ENCODE results near the gene TAF8.

The TAF8 gene

DNA sequence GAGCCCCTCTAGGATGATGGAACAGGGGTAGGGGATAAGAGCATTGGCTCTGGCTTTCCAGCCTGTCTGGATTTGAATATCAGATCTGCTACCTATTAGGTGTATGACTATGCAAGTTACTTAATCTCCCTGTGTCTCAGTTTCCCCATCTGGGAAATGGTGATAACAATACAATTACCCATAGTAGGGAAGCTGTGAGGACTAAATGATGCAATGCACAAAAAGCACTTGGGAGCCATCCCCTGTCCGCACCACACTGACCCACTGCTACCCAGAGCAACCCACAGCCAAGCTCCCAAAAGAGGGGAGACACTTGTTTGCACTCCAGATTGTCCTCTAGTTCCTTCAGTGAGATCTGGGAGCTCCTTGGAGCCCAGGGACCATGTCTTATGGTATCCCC is 62.0 kb downstream of the TAF8 start:
- H3K4me3 Mint-ChIP-seq = no peak overlapping the region
- H3K9me3 Mint-ChIP-seq = no peaks in the 10 kb centered on the region
- H3K27ac Mint-ChIP-seq = no peak overlapping the region
- no peak for DNase-seq (ENCODE audit: low spot score in 2 of 2)
- no peaks in the 10 kb centered on the region for H3K4me1 Mint-ChIP-seq
- H3K36me3 Mint-ChIP-seq = no peaks in the 10 kb centered on the region
- ATAC-seq = no peak

DNA sequence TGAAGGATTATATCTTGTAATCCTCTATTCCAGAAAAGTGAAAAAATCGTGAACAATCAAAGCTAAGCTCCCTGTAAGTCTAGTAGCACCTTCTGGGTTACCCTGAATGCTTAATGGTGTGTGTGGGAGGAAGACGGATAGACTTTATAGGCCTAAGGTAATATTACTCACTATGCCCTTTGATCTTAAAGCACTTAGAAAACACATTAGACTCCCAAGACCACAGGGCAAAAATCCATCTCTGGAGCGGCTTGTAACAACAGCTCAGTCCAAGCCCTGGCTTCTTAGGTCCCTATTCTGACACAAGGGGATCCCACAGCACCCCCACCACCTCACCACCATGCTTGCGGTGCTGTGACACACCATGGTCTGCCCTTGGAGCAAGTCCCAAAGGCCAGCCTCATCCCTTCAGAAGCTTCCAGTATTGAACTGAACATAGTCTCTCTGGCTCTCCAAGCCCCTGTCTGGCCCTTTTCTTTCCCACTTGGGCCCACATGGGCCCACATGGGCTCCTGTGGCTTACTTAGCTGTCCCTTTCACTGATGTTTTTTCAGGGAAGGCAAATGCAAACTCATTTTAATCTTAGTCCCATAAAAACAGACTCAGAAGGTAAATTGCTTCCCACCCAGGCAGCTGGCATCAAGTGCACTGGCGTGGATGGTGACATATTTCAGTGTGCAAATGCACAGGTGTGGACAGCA is 63.8 kb downstream of the TAF8 start:
- Mint-ChIP-seq H3K36me3 (no peaks in the 10 kb centered on the region), H3K9me3 (no peaks in the 10 kb centered on the region), H3K4me3 (no peak overlapping the region), H3K27ac (no peak overlapping the region), H3K4me1 (no peaks in the 10 kb centered on the region)
- ATAC-seq = no peak
- DNase-seq (ENCODE audit: low spot score in 2 of 2) = no peak

DNA sequence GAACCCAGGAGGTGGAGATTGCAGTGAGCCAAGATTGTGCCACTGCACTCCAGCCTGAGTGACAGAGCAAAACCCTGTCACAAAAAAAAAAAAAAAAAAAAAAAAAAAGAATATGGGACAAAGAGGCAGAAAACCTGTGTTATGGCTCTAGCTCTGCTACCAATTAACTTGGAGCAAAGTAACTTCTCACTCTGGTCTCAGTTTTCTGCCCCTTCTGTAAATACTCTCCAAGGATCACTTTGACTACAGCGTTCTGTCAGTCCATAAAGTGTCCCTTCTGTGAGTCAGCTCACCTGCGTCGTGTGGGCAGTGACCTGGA is 67.5 kb downstream of the TAF8 start:
- no peak for DNase-seq (ENCODE audit: low spot score in 2 of 2)
- no peak for ATAC-seq
- Mint-ChIP-seq H3K27ac (no peak overlapping the region), H3K4me3 (no peak overlapping the region), H3K9me3 (no peaks in the 10 kb centered on the region), H3K4me1 (no peaks in the 10 kb centered on the region), H3K36me3 (no peaks in the 10 kb centered on the region)

DNA sequence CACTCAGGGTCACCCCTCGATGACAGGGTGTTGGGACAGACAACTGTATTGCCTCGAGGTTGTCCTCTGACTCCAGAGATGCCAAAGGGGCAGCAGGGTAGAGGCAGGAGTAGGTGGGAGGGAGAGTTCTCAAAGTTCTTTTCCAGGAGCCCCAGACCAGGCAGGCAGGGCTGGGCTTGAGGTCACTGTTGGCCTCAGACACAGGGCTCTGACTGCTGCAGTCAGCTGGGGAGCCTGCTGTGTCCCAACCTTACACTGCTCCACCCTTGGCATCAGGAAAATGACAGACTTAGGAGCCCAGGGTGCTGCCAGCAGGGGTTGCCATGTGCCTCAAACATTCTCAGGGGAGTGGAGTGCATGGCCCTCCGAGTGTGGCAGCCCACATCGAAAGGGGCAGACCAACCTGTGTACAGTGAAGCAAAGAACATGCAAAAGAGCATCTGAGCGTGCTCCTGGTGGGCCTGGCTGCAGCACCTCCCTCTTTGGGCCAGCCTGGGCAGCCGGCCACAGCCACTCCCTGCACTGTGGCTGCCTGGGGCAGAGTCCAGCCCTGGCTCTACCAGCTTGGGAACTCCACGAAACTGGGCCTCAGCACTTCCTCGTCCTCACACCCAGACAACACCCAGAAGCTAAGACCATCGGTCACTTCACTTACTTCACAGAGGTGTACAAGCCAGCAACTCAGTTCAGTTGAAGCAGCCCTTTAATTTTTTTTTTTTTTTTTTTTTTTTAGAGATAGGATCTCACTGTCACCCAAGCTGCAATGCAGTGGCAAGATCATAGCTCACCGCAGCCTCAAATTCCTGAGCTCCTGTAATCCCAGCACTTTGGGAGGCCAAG is 68.1 kb downstream of the TAF8 start:
- Mint-ChIP-seq H3K36me3 (no peaks in the 10 kb centered on the region), H3K9me3 (no peaks in the 10 kb centered on the region), H3K4me3 (no peak overlapping the region), H3K27ac (no peak overlapping the region), H3K4me1 (no peaks in the 10 kb centered on the region)
- DNase-seq (ENCODE audit: low spot score in 2 of 2) (no peak), ATAC-seq (peak; percentile 8)

DNA sequence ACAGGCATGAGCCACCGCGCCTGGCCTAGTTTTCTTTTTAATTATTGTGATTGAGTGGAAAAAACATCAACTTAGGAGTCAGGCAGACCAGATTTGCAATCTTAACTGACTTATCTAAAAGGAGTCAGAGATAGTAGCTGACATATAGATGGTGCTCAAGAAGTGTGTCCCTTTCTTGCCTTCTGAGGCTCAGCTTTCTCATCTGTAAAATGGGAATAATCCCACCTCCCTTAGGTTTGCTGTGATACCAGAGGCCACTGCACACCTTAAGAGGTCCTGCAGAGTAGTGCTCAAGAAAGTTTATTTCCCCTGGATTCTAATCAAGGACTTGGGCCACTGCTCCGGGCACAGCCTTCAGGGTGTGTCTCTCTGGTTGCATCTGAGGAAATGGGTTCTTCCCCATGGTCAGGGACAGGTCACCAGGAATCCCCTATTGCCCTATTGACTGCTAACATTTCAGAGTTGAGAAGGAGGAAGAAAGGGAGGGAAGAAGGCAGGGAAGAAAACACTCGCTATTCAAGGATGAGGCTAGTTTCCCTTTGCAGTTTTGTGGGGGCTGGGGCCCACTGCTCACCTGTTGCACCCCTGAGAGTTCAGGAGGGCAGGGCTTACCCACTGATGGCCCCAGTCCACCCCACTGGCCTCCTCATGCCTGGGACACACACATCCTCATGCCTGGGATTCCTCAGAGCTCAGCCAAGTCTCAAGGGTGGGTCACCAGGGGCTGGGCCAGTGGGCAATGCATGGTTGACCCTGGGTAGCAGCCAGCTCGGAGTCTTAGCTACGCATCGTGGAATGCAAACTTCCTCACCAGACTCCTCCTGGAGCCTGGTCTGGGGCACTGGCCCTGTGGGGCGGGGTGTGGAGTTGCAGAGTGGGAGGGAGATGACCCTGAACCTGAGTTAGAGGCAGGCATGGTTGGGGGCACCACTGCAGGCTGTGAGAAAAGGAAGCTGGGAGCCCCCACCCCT is 70.9 kb downstream of the TAF8 start:
- no peak for DNase-seq (ENCODE audit: low spot score in 2 of 2)
- Mint-ChIP-seq H3K9me3 (no peaks in the 10 kb centered on the region), H3K27ac (no peak overlapping the region), H3K4me3 (no peak overlapping the region), H3K36me3 (no peaks in the 10 kb centered on the region), H3K4me1 (no peaks in the 10 kb centered on the region)
- no peak for ATAC-seq

DNA sequence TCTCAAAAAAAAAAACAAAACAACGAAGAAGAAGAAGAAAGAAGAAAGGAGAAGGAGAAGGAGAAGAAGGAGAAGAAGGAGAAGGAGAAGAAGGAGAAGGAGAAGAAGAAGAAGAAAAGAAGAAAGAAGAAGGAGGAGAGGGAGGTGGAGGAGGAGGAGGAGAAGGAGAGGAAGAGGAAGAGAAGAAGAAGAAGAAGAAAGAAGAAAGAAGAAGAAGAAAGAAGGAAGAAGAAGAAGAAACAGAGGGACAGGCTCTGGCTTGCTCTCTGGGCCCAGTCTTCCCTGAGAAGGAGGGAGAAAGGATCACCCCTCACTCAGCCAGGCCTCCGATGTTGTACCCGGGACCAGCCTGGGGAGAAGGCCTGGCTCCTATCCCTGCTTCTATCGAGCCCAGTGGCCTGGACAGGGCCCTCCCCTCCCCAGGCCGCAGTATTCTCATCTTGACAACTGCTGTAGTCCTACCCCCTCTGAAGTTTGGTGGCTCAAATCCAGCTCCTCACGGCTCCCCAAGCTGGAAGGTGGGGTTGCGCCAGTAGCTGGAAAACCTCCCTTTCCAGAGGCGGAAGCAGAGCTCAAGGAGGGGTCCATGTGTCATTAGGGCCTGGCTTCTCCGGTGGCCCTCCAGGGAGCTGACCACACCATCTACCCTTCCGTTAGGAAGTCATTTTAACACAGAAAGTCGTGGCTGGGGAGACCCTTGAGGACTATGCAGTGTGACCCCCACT is 73.2 kb downstream of the TAF8 start:
- no peaks in the 10 kb centered on the region for H3K4me1 Mint-ChIP-seq
- no peak for DNase-seq (ENCODE audit: low spot score in 2 of 2)
- no peak overlapping the region for H3K4me3 Mint-ChIP-seq
- no peak for ATAC-seq
- H3K27ac Mint-ChIP-seq = peak overlapping the region; percentile 55
- no peaks in the 10 kb centered on the region for H3K36me3 Mint-ChIP-seq
- no peaks in the 10 kb centered on the region for H3K9me3 Mint-ChIP-seq

DNA sequence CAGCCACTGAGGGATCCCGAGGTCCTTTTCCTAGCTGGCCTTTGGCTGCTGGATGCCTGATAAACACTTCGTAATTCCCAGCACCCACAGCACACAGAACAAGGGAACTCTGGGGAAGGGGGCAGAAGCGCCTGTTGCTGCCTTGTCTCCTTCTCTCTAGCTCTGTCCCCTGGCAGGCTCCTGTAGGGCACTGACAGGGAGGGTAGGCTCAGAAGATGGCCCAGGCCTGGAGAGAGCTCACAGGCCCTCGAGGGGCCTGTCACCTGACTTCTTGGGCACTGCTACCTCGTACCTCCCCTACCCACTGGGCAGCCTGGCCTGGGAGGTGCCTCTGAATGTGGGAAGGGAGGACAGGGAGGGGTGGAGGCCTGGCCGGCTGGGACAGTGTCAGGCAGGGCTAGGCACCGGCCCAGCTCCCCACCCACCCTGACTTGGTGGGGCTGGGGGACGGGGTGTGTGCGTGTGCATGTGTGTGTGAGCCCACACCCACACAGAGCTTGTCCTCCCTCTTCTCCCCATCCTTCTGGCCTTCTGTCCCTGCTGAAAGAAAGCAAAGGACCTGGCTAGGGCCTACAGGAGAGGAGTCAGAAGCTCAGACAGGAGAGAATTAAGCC is 74.0 kb downstream of the TAF8 start:
- DNase-seq (ENCODE audit: low spot score in 2 of 2) (no peak), ATAC-seq (peak; percentile 38)
- Mint-ChIP-seq H3K9me3 (no peaks in the 10 kb centered on the region), H3K36me3 (no peaks in the 10 kb centered on the region), H3K4me1 (no peaks in the 10 kb centered on the region), H3K4me3 (no peak overlapping the region), H3K27ac (no peak overlapping the region)

DNA sequence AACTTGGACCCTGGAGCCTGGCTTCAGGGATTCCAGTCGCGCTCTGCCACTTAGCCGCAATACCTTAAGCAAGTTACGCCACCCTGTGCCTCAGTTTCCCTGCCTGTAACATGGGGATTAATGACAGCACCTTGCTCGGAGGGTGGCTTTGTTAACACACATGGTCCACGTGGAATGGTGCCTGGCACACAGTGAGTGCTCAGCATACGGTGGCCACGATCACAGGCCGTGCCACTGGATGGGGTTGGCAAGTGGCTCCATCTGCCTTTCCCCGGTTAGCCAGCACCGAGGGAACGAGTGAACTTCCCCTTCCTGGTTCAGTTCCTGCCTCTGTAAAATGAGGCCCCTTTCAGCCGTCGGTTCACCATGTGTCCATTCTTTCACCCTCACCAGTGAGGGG is 74.9 kb downstream of the TAF8 start:
- DNase-seq (ENCODE audit: low spot score in 2 of 2) = no peak
- Mint-ChIP-seq H3K36me3 (no peaks in the 10 kb centered on the region), H3K4me3 (no peak overlapping the region), H3K9me3 (no peaks in the 10 kb centered on the region), H3K27ac (no peak overlapping the region), H3K4me1 (no peaks in the 10 kb centered on the region)
- no peak for ATAC-seq

DNA sequence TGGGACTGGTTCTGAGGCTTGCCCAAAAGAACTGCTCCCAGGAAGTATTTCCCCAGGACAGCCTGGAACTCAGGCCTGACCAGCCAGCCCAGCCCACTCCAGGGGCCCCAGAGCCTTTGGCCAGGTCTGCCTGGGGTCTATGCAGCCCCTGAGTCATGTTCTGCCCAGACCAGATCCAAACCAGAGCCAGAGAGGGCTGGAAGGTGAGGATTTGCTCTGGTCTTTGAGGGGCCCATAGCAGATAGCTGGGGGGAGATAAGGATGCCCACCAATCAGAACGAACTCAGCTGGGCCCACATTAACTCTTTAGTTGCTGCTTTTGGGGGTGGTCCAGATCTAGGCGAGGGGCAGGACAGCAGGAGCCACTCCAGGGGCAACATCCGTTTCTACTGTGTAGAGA is 75.3 kb downstream of the TAF8 start:
- Mint-ChIP-seq H3K27ac (no peak overlapping the region), H3K4me3 (no peak overlapping the region), H3K36me3 (no peaks in the 10 kb centered on the region)

DNA sequence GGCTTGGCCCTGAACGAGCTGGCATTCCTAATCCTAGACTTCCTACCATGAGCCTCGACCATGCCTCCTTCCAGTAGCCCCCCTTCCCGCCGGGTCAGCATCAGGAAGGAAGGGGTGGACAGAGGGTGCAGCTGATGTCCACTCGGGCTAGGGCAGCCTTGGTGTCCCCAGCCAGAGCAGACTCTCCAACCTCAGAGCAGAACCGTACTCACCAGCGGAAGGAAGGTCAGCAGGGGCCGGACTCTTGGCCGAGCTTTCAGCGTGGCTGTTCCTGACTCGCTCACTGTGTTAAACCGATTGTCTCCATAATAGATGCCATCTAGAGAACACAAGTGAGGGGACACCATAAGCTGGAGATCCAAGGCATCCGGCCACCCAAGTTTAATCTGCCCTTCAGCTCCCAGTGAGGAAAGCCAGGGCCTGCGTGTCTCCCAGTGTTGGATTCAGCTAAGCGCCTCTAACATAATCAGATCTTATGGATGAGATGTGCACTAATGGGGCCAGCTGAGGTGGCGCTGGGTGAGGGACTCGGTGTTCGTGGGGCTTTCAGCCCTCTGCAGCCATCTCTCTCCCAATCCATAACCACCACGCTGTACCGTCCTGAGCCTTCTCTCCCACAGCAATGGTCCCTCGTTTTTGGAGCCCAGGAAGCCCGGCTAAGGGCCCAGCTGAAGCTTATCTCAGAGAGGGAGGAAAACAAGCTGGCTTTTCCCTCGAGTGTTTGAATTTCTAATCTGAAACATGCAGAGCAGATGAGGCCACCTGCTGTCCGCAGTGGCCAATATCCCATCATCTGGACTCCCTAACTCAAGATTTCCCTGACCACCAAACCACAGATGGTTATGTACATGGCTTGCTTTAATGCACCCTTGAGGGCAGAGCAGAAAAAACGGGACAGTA is 78.4 kb downstream of the TAF8 start:
- ATAC-seq (no peak), DNase-seq (ENCODE audit: low spot score in 2 of 2) (no peak)
- no peaks in the 10 kb centered on the region for H3K4me1 Mint-ChIP-seq
- no peak overlapping the region for H3K4me3 Mint-ChIP-seq
- no peaks in the 10 kb centered on the region for H3K9me3 Mint-ChIP-seq
- H3K36me3 Mint-ChIP-seq = no peaks in the 10 kb centered on the region
- no peak overlapping the region for H3K27ac Mint-ChIP-seq

More for the DNA sequence above, 75.3 kb downstream of the TAF8 start:
- Mint-ChIP-seq H3K9me3 (no peaks in the 10 kb centered on the region), H3K4me1 (no peaks in the 10 kb centered on the region)
- ATAC-seq (no peak), DNase-seq (ENCODE audit: low spot score in 2 of 2) (no peak)

DNA sequence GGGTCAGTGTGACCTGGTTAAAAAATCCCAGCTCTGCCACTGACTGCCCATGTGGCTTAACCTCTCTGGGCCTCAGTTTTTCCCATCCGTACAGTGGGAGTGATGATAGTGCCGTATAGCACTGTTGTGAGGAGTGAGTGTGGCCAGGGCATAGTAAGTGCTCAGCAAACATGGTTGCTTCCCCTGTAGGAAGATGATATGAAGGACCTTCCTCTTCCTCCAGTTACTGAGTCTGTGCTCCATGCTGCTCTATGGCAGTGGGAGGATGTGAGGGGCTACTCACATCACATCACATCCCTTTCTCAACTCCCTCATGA is 79.0 kb downstream of the TAF8 start:
- Mint-ChIP-seq H3K4me1 (no peaks in the 10 kb centered on the region), H3K36me3 (no peaks in the 10 kb centered on the region), H3K4me3 (no peak overlapping the region), H3K27ac (no peak overlapping the region), H3K9me3 (no peaks in the 10 kb centered on the region)
- ATAC-seq (no peak), DNase-seq (ENCODE audit: low spot score in 2 of 2) (no peak)

DNA sequence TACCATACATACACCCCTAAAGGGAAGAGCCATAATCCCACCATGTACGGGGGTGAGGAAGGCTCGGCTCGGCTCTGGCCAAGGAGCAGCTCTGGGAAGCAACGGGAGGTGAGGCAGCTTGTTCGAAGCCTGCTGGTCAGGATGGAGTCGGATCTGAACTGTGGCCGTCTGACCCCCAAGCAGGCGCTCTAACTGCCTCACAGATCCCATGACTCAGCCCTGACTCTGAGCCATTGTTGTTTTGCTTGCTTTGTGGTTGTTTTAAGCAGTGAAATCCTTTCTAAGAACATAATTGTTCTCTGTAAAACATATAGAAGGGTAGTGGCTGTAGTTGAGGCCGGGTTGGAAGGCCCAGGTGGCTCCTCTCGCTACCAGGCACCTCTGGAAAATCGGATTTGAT is 81.2 kb downstream of the TAF8 start:
- DNase-seq (ENCODE audit: low spot score in 2 of 2) (no peak), ATAC-seq (no peak)
- Mint-ChIP-seq H3K4me3 (no peak overlapping the region), H3K9me3 (no peaks in the 10 kb centered on the region), H3K36me3 (no peaks in the 10 kb centered on the region), H3K4me1 (peaks cover 3% of the 10 kb centered on the region), H3K27ac (no peak overlapping the region)

DNA sequence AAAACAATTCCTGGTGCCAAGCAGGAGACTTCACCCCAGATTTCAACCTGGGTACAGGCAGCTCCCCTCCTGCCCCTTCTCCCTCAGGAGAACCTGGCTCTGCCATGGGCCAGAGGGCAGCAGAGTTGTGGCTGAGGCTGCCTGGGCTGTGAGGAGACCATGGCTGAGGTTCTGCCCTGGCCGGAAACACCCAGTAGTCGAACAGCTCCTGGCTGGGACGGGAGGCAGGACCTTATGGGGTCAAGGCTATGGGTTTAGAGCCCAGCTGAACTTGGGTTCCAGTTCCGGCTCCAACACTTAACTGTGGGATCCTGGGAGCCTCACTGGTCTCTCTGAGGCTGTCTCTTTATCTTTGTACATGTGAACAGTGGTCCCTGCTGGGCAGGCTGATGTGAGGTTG is 83.6 kb downstream of the TAF8 start:
- peaks cover 11% of the 10 kb centered on the region for H3K4me1 Mint-ChIP-seq
- H3K27ac Mint-ChIP-seq = no peak overlapping the region
- H3K9me3 Mint-ChIP-seq = no peaks in the 10 kb centered on the region
- no peak for ATAC-seq
- H3K36me3 Mint-ChIP-seq = no peaks in the 10 kb centered on the region
- DNase-seq (ENCODE audit: low spot score in 2 of 2) = no peak
- H3K4me3 Mint-ChIP-seq = no peak overlapping the region

DNA sequence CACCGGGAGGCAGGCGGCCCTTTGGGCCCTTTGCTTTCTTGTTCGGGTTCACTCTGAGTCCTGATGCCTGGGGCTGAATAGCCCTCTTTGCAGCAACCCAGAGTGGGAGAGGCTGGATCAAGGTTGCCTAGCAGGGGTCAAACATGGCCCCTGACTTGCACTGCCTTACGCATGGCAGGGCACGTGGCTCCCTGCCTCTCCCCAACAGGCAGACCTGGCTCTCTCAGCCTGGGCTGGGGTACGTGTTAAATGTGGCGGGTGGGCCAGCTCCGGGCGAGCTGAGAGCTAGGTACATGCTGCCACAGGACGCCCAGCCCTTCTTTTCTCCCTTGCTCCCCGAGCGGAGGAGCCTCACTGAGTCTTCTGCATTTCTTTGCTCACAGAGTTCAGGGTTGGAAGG is 84.8 kb downstream of the TAF8 start:
- Mint-ChIP-seq H3K4me1 (peaks cover 11% of the 10 kb centered on the region), H3K36me3 (no peaks in the 10 kb centered on the region), H3K4me3 (no peak overlapping the region), H3K27ac (no peak overlapping the region), H3K9me3 (no peaks in the 10 kb centered on the region)
- ATAC-seq (no peak), DNase-seq (ENCODE audit: low spot score in 2 of 2) (no peak)

Data from stimulated activated effector memory CD8-positive, alpha-beta T cell treated with anti-CD3 and anti-CD28 coated beads, Interleukin-12 subunit alpha, Interleukin-12 subunit beta, amount 100 ng/mL, for 72 hours (primary cell).